ENCODE measurements around the gene DLG2.

DLG2 gene

GRCh38 chr11:85444479-85444878 is 182.7 kb downstream of the DLG2 start:
- TF ChIP-seq CTCF (IDR thresholded peaks at IDR 0.05; ENCODE audit: low read length, missing control alignments), result no peak
- no peak overlapping the region for H3K4me3 ChIP-seq (replicated peaks; ENCODE audit: low read depth, low read length)
- no peak for DNase-seq (ENCODE audit: low read depth)

GRCh38 chr11:85440273-85440672 is 186.9 kb downstream of the DLG2 start:
- TF ChIP-seq CTCF (IDR thresholded peaks at IDR 0.05; ENCODE audit: low read length, missing control alignments), result no peak
- no peak overlapping the region for H3K4me3 ChIP-seq (replicated peaks; ENCODE audit: low read depth, low read length)
- DNase-seq (ENCODE audit: low read depth), result no peak

- no peak for TF ChIP-seq CTCF (IDR thresholded peaks at IDR 0.05; ENCODE audit: low read length, missing control alignments)
- no peak overlapping the region for H3K4me3 ChIP-seq (replicated peaks; ENCODE audit: low read depth, low read length)
- no peak for DNase-seq (ENCODE audit: low read depth)
Measured at GRCh38 chr11:85438328-85438727, 188.8 kb downstream of the DLG2 start.

- no peak for DNase-seq (ENCODE audit: low read depth)
- no peak for TF ChIP-seq CTCF (IDR thresholded peaks at IDR 0.05; ENCODE audit: low read length, missing control alignments)
- H3K4me3 ChIP-seq (replicated peaks; ENCODE audit: low read depth, low read length), result no peak overlapping the region
Measured at GRCh38 chr11:85431319-85431718, 195.8 kb downstream of the DLG2 start.

GRCh38 chr11:85423794-85424193 is 203.3 kb downstream of the DLG2 start:
- TF ChIP-seq CTCF (IDR thresholded peaks at IDR 0.05; ENCODE audit: low read length, missing control alignments), result no peak
- DNase-seq (ENCODE audit: low read depth), result no peak
- no peak overlapping the region for H3K4me3 ChIP-seq (replicated peaks; ENCODE audit: low read depth, low read length)

GRCh38 chr11:85423316-85423715 is 203.8 kb downstream of the DLG2 start:
- TF ChIP-seq CTCF (IDR thresholded peaks at IDR 0.05; ENCODE audit: low read length, missing control alignments), result no peak
- no peak for DNase-seq (ENCODE audit: low read depth)
- no peak overlapping the region for H3K4me3 ChIP-seq (replicated peaks; ENCODE audit: low read depth, low read length)

- no peak overlapping the region for H3K4me3 ChIP-seq (replicated peaks; ENCODE audit: low read depth, low read length)
- DNase-seq (ENCODE audit: low read depth), result no peak
- no peak for TF ChIP-seq CTCF (IDR thresholded peaks at IDR 0.05; ENCODE audit: low read length, missing control alignments)
Measured at GRCh38 chr11:85414175-85414574, 213.0 kb downstream of the DLG2 start.
